ENCODE measurements around the gene APMAP. TPM values are rescaled to one million over a fixed set of nuclear protein-coding genes. Genes with fewer than 3 reads are reported as not detected.
A peak's percentile ranks its signal among the peaks of the same experiment; 100 is the strongest.
"Not testable (repeated sequence)": the region's sequence is repeated elsewhere in the genome, so short reads cannot be mapped to it uniquely, and the experiment has no call there.

Gene APMAP
- polyA plus RNA-seq, 1 donor = 46.8 TPM

DNA sequence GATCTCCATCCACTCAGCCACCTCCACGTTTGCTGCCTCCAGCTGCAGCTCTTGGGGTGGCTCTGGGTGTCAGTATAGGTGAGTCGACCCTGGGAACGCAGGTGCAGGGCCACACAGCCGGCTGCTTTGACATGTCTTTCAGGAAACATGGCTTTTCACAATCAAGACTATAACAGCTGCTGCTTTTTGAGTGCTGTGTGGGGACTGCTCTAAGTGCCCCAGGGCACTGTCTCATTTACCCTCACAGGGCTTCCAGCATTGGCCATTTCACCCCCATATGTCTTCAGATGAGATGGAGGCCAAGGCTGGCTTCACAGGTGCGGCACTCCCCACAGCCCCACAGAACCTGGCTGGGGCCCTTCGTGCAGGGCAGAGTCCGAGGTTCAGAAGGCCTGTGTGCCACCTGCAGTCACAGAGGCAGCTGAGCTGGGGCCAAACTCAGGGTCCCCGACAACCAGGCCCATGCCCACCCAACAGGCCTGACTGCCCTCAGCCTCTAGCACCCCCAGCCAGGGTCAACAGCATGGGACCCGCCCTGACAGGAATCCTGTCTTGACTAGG, 58.4 kb downstream of the APMAP start:
- Histone ChIP-seq H3K4me3 (ENCODE audit: low read length) (no peak overlapping the region), H3K4me1 (ENCODE audit: control insufficient read depth, insufficient read depth, low read length) (peaks cover 27% of the 10 kb centered on the region), H3K36me3 (ENCODE audit: control insufficient read depth, insufficient read depth, low read length) (no peaks in the 10 kb centered on the region), H3K27ac (ENCODE audit: low read length) (peak overlapping the region; percentile 15), H3K9me3 (ENCODE audit: control insufficient read depth, low read depth, low read length) (peaks cover 7% of the 10 kb centered on the region), H3K27me3 (ENCODE audit: control insufficient read depth, insufficient read depth, low read length) (no peaks in the 10 kb centered on the region)
- no CpG with 5 or more reads among the region's 9 CpGs for WGBS (ENCODE audit: insufficient coverage, low lambda C conversion rate)
- peak; percentile 74 to 85 for DNase-seq

DNA sequence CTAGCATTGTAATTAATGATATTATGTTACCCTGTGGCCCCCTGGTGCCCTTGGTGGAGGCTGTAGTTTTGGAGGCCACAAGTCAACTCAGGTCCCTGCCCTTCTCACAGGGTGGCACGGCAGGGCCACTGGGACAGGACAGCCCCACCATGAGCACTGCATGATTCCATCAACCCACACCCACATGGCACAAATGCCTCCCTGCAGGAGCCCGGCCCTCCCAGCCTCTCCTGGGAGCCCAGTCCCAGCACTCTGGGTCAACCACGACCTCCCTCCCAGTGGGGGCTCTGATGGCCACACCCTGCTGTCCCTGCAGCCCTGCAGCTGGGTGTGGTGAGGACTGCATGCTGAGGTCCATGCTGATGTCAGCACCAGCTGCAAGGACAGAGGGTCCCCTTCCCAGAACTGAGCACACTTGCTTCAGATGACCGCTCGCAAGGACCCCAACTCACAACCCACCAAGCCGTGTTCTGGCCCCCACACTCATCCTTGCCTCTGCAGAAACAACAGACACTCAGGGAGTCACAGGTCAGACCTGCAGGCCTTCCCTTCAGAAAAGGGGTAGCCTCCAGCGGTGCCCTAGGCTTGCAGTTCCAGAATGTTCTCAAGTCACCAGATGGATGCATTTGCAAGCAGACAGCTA, 59.2 kb downstream of the APMAP start:
- Histone ChIP-seq H3K9me3 (ENCODE audit: control insufficient read depth, low read depth, low read length) (peaks cover 7% of the 10 kb centered on the region), H3K27me3 (ENCODE audit: control insufficient read depth, insufficient read depth, low read length) (no peaks in the 10 kb centered on the region), H3K4me1 (ENCODE audit: control insufficient read depth, insufficient read depth, low read length) (peaks cover 27% of the 10 kb centered on the region), H3K36me3 (ENCODE audit: control insufficient read depth, insufficient read depth, low read length) (no peaks in the 10 kb centered on the region), H3K4me3 (ENCODE audit: low read length) (no peak overlapping the region), H3K27ac (ENCODE audit: low read length) (no peak overlapping the region)
- WGBS (ENCODE audit: insufficient coverage, low lambda C conversion rate) = no CpG with 5 or more reads among the region's 7 CpGs
- no peak for DNase-seq

DNA sequence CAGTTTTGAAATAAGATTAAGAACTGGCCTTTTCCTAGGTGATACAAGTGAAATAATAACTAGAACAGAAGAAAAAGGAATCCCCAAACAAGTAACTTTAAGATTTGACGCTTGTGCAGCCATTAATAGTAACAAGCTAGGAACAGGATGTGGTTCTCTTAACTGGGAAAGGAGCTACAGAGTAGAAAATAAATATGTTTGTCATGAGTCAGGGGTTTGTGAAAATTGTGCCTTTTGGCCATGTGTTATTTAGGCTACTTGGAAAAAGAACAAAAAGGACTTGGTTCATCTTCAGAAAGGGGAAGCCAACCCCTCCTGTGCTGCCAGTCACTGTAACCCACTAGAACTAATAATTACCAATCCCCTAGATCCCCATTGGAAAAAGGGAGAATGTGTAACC, 60.7 kb downstream of the APMAP start:
- WGBS (ENCODE audit: insufficient coverage, low lambda C conversion rate) = no CpG with 5 or more reads among the region's 1 CpG
- H3K27me3 ChIP-seq (ENCODE audit: control insufficient read depth, insufficient read depth, low read length); H3K27ac ChIP-seq (ENCODE audit: low read length); DNase-seq; H3K4me3 ChIP-seq (ENCODE audit: low read length); H3K9me3 ChIP-seq (ENCODE audit: control insufficient read depth, low read depth, low read length); H3K36me3 ChIP-seq (ENCODE audit: control insufficient read depth, insufficient read depth, low read length): not testable (repeated sequence)
- H3K4me1 ChIP-seq (ENCODE audit: control insufficient read depth, insufficient read depth, low read length) = peaks cover 27% of the 10 kb centered on the region

DNA sequence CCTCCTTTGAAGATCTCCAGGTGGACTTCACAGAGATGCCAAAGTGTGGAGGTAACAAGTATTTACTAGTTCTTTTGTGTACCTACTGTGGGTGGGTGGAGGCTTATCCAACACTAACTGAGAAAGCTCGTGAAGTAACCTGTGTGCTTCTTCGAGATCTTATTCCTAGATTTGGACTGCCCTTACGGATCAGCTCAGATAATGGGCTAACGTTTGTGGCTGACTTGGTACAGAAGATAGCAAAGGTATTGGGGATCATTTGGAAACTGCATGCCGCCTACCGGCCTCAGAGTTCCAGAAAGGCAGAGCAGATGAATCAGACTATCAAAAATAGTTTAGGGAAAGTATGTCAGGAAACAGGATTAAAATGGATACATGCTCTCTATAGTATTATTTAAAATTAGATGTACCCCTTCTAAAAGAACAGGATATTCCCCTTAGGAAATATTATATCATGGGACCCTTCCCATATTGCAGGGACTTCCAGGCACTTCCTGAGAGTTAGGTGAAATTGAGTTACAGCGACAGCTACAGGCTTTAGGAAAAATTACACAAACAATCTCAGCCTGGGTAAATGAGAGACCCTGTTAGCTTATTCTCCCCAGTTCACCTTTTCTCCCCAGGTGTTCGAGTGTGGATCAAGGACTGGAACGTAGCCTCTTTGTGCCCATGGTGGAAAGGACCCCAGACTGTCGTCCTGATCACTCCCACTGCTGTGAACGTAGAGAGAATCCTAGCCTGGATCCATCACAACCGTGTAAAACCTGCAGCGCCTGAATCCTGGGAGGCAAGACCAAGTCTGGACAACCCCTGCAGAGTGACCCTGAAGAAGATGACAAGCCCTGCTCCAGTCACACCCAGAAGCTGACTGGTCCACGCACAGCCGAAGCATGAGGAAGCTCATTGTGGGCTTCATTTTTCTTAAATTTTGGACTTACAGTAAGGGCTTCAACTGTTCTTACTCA, 61.5 kb downstream of the APMAP start:
- not testable (repeated sequence) for DNase-seq; H3K36me3 ChIP-seq (ENCODE audit: control insufficient read depth, insufficient read depth, low read length); H3K4me3 ChIP-seq (ENCODE audit: low read length); H3K9me3 ChIP-seq (ENCODE audit: control insufficient read depth, low read depth, low read length); H3K27me3 ChIP-seq (ENCODE audit: control insufficient read depth, insufficient read depth, low read length)
- Histone ChIP-seq H3K27ac (ENCODE audit: low read length) (peak overlapping the region; percentile 64), H3K4me1 (ENCODE audit: control insufficient read depth, insufficient read depth, low read length) (peaks cover 27% of the 10 kb centered on the region)
- WGBS (ENCODE audit: insufficient coverage, low lambda C conversion rate) = 80% methylated on average over 1 of the region's 15 CpGs

DNA sequence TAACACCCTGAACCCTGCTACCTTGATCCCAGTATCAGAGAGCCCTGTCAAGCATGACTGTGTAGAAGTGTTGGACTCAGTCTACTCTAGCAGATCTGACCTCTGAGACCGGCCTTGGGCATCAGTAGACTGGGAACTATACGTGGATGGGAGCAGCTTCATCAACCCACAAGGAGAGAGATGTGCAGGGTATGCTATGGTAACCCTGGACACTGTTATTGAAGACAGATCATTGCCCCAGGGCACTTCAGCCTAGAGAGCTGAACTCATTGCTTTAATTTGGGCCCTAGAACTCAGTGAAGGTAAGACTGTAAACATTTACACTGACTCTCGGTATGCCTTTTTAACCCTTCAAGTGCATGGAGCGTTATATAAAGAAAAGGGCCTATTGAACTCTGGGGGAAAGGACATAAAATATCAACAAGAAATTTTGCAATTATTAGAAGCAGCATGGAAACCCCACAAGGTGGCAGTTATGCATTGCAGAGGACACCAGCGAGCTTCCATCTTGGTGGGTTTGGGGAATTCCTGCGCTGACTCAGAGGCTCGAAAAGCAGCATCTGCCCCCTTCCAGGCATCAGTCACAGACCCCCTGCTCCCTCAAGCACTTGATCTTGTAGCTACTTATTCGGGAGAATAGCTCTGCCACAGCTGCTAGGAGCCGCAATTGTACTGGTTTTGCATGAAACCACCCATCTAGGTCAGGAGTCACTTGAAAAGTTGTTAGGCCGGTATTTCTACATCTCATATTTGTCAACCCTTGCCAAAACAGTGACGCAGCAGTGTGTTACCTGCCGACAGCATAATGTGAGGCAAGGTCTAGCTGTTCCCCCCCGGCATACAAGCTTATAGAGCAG, 62.5 kb downstream of the APMAP start:
- peak; percentile 73 to 89 for DNase-seq
- not testable (repeated sequence) for H3K4me3 ChIP-seq (ENCODE audit: low read length); H3K27me3 ChIP-seq (ENCODE audit: control insufficient read depth, insufficient read depth, low read length); H3K9me3 ChIP-seq (ENCODE audit: control insufficient read depth, low read depth, low read length); H3K36me3 ChIP-seq (ENCODE audit: control insufficient read depth, insufficient read depth, low read length)
- Histone ChIP-seq H3K27ac (ENCODE audit: low read length) (peak overlapping the region; percentile 64), H3K4me1 (ENCODE audit: control insufficient read depth, insufficient read depth, low read length) (peaks cover 27% of the 10 kb centered on the region)
- WGBS (ENCODE audit: insufficient coverage, low lambda C conversion rate) = 0% methylated on average over 1 of the region's 13 CpGs

DNA sequence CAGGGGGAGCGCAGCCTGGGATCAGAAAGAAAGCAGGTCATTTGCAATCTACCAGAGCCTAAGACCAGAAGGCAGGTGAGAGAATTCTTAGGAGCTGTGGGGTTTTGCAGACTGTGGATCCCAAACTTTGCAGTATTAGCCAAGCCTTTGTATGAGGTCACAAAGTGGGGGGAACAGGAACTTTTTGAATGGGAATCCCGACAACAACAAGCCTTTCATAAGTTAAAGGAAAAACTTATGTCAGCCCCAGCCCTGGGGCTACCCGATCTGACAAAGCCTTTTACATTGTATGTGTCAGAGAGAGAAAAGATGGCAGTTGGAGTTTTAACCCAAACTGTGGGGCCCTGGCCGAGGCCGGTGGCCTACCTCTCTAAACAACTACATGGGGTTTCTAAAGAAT, 63.3 kb downstream of the APMAP start:
- H3K4me1 ChIP-seq (ENCODE audit: control insufficient read depth, insufficient read depth, low read length) = peaks cover 22% of the 10 kb centered on the region
- H3K27me3 ChIP-seq (ENCODE audit: control insufficient read depth, insufficient read depth, low read length); H3K36me3 ChIP-seq (ENCODE audit: control insufficient read depth, insufficient read depth, low read length); H3K9me3 ChIP-seq (ENCODE audit: control insufficient read depth, low read depth, low read length); H3K27ac ChIP-seq (ENCODE audit: low read length); DNase-seq; H3K4me3 ChIP-seq (ENCODE audit: low read length): not testable (repeated sequence)
- WGBS (ENCODE audit: insufficient coverage, low lambda C conversion rate) = no CpG with 5 or more reads among the region's 5 CpGs

DNA sequence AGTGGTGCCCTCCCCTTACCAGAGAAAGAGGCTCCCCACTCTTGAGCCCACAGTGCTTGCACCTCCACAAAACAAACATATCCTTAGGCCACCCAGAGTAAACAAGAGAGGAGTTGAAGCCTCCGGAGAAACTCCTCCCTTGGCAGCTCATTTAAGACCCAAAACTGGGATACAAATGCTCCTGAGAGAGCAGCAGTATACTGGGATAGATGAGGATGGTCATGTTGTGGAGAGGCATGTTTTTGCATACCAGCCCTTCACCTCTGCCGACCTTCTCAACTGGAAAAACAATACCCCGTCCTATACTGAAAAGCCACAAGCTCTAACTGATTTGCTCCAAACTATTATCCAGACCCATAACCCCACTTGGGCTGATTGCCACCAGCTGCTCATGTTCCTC, 71.8 kb downstream of the APMAP start:
- DNase-seq; H3K4me1 ChIP-seq (ENCODE audit: control insufficient read depth, insufficient read depth, low read length); H3K36me3 ChIP-seq (ENCODE audit: control insufficient read depth, insufficient read depth, low read length); H3K27me3 ChIP-seq (ENCODE audit: control insufficient read depth, insufficient read depth, low read length); H3K27ac ChIP-seq (ENCODE audit: low read length); H3K4me3 ChIP-seq (ENCODE audit: low read length); H3K9me3 ChIP-seq (ENCODE audit: control insufficient read depth, low read depth, low read length): not testable (repeated sequence)
- WGBS (ENCODE audit: insufficient coverage, low lambda C conversion rate) = no CpG with 5 or more reads among the region's 3 CpGs

DNA sequence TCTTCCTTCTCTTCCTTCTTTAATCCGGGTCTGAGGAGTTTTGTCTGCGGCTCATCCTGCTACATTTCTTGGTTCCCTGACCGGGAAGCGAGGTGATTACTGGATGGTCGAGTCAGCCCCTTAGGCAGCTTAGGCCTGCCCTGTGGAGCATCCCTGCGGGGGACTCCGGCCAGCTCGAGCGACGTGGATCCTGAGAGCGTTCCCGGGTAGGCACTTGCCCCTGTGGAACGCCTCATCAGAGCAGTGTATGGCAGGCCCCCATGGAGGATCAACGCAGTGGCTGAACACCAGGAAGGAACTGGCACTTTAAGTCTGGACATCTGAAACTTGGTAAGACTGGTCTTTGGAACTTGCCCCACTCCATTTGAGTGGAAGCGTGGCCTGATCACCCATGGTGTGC, 72.9 kb downstream of the APMAP start:
- WGBS (ENCODE audit: insufficient coverage, low lambda C conversion rate) = 60% methylated on average over 1 of the region's 15 CpGs
- not testable (repeated sequence) for H3K4me3 ChIP-seq (ENCODE audit: low read length); H3K4me1 ChIP-seq (ENCODE audit: control insufficient read depth, insufficient read depth, low read length); H3K27me3 ChIP-seq (ENCODE audit: control insufficient read depth, insufficient read depth, low read length); DNase-seq; H3K36me3 ChIP-seq (ENCODE audit: control insufficient read depth, insufficient read depth, low read length); H3K27ac ChIP-seq (ENCODE audit: low read length); H3K9me3 ChIP-seq (ENCODE audit: control insufficient read depth, low read depth, low read length)

DNA sequence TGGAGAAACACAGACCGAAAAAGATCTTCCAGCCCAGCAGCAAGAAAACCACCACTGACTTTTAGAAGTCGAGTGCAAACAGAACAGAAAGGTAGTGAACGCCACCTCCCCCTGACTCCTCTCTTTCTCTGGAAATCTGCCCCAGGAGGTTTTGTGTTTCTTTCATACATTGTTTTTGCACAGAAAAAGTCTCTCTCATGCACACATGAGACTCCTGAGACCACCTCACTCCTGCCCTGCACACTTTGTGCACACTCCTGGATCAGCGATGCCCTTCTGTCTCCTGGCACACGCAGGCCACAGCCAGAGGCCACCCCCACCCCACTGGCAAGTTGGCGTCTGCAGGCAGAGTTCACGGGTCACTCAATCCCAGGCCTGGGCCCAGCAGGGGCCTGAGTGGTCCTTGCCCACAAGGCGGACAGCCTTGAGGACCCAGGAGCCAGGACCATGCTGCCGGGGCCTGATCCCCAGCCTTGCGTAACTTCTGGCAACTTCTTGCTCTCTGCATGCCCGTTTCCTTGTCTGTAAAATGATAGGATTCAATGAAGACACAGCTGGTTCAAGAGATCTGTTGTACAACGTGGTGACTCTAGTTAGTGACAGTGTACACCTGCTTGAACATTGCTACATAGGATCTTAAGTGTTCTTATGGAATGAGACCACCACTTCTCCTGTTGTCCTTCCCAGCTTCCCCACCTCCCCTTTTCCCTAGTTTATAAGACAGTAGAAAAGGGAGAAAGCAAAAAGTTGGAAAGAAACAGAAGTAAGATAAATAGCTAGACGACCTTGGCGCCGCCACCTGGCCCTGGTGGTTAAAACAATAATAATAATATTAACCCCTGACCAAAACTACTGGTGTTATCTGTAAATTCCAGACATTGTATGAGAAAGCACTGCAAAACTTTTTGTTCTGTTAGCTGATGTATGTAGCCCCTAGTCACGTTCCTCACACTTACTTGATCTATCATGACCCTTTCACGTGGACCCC, 73.7 kb downstream of the APMAP start:
- no peaks in the 10 kb centered on the region for H3K27me3 ChIP-seq (ENCODE audit: control insufficient read depth, insufficient read depth, low read length)
- no peak for DNase-seq
- WGBS (ENCODE audit: insufficient coverage, low lambda C conversion rate) = 48% methylated on average over 5 of the region's 17 CpGs

More for the DNA sequence above, 73.7 kb downstream of the APMAP start:
- H3K4me3 ChIP-seq (ENCODE audit: low read length) = no peak overlapping the region
- H3K9me3 ChIP-seq (ENCODE audit: control insufficient read depth, low read depth, low read length) = no peaks in the 10 kb centered on the region
- H3K4me1 ChIP-seq (ENCODE audit: control insufficient read depth, insufficient read depth, low read length) = no peaks in the 10 kb centered on the region
- no peaks in the 10 kb centered on the region for H3K36me3 ChIP-seq (ENCODE audit: control insufficient read depth, insufficient read depth, low read length)
- no peak overlapping the region for H3K27ac ChIP-seq (ENCODE audit: low read length)

All from large intestine (tissue), 3 donors.